Measurements from ENCODE around the gene AURKA.

- TF ChIP-seq CTCF (IDR thresholded peaks at IDR 0.05 in 4 of 5, conservative IDR thresholded peaks at IDR 0.05 in 1 of 5) (no peak), POLR2A (IDR thresholded peaks at IDR 0.05) (no peak)
Measured at GRCh38 chr20:56426026-56426425, 34.0 kb upstream of the AURKA start.

Data from gastrocnemius medialis (tissue), 4 donors.